Stimulated activated naive CD4-positive, alpha-beta T cell (primary cell): ENCODE measurements around the gene MTHFD1L.
"Not testable (repeated sequence)": the region's sequence is repeated elsewhere in the genome, so short reads cannot be mapped to it uniquely, and the experiment has no call there.

ENCODE experiments used
- DNase-seq, 6 experiments: peaks; one replicate each; lab custom pipeline; 2025; lab: John Stamatoyannopoulos, UW

Gene MTHFD1L

DNA sequence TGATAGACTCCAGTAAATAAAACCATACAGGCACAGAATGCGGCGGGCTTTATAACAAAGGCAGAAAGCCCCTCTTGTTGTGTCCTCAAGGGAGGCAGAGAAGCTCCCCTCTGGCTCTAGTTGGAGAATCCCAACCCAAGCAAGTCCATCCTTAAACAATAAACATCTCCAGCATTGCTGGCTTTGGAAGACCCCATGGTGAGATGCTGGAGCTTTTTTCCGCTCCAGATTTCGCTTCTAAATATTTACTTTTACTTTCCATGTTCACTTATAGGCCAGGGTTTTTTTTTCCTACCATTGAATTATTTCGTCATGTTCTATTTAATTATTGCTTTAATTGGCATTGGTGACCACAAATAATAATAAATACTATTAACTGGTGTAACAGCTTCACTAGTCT, 176.2 kb downstream of the MTHFD1L start:
- no peak for DNase-seq

DNA sequence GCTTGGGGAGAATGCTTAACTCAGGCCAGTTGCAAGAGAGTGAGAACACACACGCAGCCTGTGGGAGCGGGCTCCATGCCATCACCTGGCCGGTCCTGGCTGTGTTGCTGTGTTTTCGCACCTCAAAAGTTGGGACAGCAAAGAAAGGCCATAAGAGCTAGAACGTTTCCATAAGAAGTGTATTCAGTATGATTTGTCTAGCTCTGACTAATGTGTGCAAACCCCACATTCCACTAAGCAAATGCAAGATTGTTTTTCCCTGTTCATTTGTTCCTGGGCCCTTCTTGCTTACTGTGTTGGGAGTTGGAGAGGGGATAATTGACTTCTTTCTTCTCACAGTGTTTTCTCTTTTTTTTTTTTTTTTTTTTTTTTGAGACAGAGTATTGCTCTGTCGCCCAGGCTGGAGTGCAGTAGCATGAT, 177.4 kb downstream of the MTHFD1L start:
- not testable (repeated sequence) for DNase-seq

DNA sequence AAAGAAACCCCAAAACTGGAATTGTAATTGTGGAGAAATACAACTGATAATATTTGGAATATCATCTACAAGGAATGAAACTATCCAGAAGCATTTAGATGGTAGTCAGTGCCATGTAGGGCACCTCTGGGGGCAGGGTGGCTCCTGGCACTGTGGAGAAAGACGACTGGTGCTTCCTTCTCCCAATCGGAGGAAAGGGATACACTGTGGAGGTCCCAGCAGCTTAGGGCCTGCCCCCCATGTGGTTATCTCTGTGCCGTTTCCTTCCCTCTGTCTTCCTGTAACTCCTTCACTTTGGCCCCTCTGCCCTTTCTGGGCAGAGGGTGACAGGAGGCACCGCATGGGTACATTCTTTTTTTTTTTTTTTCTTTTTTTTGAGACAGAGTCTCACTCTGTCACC, 178.4 kb downstream of the MTHFD1L start:
- DNase-seq = no peak

DNA sequence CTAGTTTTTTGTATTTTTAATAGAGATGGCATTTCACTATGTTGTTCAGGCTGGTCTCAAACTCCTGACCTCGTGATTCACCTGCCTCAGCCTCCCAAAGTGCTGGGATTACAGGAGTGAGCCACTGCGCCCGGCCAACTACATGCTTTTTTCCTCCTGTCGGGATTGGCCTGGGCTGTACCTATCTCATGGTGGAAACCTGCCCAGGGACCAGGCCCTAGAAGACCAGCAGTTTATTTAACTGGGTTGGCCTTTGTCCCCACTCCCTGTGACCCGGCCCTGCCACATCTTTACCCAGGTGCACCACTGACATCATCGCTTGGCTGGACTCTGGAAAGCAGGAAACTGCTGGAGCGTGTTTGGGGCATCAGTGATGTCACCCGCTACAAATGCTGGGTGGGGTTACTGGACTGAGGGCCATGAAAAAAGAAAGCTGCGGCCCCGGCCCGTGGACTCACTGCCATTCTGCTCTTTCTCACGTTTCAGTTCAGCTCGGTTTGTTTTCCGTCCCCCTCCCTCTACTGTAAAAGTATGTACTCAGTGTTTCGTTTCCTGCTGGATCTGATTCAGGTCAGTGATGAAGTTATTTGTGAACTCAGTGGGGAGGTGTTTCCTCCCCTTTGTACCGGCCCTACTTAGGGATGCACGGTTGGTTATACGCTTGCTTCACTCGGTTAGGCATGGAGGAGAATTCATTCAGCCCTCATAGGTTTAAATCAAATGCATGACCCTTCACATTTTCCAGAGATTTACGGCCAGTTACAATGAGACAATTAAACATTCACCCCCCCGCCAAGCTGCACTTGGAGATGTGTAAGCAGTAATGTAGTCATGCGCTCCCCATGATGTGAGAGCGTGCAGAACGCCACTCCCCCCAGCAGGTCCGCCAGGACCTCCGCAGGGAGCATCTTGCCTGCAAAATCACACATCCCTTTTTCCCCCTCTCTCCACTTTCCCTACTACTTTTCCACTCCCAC, 179.3 kb downstream of the MTHFD1L start:
- DNase-seq = no peak

DNA sequence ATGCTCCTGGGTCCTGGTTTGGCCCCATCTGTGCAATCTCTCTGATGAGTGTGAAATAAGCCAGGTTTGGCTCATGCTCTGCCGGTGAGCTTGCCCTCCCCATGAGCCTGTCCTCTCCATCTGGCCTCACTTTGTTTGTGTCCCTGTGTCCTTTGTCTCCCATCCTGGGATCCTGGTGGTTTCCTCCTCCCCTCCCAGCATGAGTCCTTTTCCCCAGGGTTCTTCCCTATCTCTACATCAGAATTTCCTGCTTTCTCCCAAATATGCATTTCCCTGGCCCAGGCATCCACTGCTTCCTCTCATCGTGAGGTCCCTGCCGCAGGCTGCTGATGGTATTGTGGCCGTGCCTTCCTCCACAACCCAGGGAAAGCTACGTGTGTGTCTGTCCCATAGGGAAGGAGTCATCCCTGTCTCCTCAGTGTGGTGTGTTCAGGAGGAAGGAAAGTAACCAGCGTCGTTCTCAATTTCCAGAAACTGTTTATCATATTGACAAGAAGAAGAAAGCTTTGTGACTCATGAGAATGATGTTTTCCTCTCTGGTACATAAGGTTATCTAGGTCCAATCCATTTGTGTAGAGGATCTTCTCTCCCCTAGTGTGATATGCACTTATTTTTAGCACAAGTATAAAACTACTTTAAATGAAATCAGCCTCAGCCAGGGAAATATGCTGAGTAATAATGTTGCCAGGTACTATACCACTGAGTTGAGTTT, 180.2 kb downstream of the MTHFD1L start:
- DNase-seq = not testable (repeated sequence)

DNA sequence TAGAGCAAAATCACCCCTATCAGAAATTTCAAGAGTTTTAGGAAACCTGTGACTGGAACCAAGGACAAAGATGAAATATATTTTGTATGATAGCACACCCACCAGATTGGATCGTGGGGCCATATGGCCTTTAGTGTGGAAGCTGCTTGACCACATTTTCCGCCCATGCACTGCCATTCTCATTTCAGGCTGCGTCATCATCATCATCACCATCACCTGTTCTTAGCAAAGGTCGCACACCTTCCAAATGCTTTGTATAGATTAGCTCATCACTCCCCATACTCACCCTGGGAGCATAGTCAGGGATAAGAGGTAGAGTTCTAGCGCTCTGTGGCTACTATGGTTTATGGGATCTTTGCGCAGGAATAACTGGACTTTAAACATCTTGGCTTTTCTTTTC, 185.7 kb downstream of the MTHFD1L start:
- no peak for DNase-seq

DNA sequence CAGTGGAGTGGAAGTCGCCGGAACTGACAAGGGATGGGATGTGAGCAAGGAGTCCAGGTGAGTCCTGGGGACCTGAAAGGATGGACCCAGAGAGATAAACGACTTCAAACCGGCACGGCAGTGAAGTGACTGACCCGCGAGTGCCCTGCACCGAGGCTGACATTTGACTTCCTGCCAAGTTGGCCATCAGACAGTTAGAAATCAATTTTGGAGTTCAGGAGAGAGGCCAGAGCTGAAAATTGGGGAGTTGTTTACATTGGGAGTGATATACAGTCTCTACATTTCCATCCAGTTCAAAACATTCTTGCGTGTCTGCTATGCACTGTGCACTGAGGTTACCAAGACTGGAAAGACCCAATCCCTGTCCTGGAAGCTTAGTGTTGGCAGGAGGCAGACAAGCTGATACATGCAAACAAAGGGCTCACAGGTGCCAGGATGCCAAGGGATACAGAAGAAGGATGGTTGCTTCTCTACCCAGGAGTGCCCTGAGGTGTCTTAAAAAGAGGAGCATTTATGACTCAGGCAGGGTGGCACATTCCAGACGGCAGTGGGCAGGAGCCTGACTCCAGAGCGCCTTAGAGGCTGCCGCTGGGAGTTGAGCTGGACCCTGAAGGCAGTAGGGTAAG, 186.6 kb downstream of the MTHFD1L start:
- no peak for DNase-seq

DNA sequence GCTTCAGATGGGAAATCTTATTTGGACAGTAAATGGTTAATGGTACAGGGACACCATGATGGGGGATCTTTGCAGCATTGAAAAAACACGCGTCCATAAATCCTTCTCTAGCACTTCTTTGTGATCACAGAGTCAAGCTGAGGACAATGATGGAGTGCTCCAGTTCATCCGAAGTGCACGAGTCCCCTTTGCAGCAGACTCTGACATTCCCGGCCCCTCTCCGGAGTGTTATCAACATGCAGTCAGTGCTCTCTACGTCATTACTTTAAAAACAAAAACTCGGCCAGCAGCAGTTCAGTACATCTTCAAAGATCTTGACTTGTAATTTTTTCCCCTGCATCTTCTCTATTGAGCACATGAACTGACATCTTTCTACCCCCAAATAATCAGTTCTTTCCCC, 188.8 kb downstream of the MTHFD1L start:
- no peak for DNase-seq

DNA sequence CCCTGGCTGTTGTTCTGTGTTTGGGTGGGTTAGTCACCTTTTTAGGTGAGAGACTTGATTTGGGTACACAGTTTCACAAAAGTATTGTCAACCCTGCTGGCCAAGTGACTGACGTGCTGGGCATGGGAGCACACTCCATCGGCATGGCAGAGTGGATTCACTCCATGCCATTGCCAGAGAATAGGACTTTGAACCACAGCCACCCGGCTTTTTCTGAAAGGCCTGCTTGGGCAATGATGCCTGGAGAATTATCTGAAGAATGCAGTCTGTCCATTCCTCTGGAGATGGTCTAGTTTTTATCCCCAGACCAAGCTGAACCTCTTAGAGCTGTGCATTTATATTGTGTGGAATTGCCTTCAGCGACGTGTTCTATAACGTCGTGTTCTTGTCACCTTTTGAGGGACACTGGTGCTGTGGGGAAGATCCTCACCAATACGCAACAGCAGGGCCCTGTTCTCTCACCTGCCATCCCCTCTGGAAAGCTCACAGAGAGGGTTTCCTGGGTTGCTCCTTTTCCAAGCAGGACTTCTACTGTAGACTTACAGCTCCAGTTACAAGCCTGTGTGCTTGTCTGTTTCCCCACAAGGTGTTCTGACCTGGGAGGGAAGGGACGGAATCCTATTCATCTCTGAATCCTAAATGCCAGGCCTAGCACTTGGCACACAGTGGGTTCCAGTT, 190.9 kb downstream of the MTHFD1L start:
- no peak for DNase-seq

DNA sequence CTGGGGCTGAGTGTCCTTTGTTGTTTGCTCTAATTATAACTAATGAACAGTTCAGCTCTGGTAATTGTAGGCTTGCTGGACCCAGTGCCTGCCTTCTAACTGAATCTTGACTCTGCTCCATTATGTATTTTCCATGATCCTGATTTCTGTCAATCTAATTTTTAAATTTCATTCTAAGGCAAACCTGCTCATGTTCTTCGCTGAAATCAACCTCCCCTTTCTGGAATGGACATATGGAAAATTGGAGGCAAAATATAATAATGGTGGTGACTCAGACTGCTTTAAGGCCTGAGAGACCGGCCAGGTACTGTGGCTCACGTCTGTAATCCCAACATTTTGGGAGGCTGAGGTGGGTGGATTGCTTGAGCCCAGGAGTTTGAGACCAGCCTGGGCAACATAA, 191.6 kb downstream of the MTHFD1L start:
- no peak for DNase-seq

DNA sequence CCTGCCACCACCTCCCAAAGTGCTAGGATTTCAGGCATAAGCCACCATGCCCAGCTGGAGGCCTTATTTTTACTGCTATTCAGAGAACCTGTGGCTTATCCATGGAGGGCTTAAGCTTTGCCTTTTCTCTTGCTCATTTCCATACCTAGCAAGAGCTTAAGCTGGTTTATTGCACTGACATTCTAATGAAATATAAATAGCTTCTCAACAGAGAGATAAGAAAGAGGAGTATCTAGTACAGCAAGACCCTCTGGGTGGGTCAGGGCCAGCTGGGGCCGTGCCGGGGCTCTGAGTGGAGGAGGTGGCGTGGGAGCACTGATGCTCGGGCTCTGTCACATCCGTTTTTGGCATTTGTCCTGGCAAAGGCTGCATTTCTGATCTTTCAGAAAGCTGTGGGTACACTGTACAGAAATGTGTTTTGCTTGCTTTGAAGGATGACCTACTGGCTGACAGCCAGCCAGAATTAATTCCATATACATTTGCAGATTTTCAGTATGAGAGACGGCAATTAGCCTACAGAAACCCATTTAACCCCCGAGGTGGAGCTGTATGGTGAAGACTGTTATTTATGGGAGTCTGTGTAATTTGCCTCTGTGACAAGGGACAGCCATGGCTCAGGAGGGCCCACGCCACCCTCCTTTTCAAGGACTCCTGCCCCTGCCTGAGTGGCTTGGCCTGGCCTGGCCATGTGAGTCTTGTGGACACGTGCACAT, 192.7 kb downstream of the MTHFD1L start:
- DNase-seq = no peak

DNA sequence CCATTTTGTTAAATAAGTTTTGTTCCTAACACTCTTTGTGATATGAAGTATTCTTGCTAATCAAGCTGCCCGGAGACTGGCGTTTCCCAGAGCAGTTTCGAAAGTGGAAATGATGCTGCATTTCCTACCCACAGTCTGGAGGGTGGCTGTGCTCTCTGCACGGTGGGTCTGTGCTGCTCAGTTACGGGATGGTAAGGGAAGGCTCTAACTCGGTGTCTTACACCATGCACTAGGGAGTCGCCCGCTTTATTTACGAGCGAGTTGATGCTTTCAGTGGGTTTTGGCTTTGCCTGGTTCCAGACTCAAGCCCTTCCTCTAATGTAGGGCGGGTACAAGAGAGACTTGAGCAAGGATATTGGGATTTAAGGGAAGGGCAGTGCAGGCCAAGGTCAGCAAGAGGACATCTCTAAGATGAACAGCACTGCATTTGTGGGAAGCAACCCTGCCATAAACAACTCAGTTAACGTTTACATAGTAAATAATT, 194.2 kb downstream of the MTHFD1L start:
- no peak for DNase-seq

DNA sequence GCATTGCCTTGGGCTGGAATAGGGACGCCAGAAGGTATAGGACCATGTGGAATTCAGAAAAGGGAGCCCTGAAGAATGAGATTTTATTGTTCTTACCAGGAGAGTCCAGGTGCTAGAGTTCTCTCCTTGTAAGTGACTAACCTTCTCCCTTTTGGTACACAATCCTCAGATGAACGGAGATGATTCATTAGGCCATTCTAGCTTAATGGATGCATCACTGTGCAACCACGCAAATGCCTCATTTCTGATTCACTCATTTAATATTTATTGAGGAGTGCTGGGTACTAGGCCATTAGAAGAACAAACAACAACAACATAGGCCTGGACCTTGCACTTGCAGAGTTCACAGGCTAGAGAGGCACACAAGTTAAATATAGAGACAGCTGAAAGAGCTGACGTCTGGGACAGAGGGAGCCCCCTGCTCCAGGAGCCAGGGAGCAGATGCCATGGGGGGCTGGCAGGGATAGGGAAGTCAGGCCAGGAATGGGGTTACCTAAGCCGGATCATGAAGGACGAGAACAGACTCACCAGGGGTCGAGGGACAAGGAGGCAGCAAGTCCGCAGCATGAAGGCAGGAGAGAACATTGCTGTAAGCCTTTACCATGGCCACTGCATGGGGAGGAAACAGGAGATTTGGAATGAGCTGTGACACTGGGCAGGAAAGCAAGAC, 194.7 kb downstream of the MTHFD1L start:
- DNase-seq = no peak

DNA sequence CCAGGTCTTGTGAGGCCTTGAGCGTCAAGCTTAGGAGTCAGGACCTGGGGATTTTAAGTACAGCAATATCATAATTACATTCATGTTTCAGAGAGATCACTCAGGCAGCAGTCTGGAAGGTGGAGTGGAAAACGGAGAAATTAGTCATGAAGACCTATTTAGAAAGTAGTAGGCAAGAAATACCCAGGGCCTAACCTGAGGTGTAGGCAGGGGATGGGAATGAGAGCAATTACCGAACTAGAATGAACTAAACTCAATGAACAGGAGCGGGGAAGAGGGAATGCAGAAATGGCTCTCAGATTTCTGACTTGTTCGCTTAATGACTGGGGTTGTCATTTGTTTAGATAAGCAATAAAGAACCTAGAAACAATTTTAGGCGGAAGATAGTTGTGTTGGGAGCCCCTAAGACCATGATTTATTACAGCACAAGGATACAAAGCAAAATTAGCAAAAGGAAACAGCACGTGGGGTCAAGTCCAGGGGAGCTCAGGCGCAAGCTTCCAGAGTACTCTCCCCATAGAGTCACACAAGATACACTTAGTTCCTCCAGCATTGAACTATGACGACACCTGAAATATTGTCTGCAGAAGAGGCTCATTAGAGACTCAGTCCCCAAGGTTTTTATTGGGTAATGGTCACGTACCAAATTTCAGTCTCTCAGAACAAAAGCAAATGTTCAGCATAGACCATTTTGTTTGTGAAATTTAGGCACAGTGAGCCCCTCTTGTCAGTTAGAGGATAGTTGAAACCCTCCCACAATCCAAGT, 195.4 kb downstream of the MTHFD1L start:
- no peak for DNase-seq

DNA sequence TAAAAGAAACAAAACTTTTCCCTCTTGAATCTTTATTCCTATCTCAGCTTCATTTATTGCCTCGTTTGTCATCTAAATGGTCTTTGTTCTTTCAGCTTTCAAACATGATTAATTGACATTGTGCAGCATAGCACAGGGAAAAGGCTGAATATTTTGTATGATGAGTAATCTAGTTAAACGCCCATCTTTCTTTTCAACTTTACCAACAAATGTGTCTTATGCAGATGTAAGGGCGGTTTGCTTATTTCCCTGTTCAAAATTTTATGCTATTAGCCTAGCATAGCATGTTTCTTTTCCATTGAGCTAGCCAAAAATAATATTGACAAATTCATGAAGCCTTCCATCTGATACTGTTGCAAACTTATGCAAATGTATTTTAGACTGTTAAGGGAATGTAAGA, 197.8 kb downstream of the MTHFD1L start:
- no peak for DNase-seq

DNA sequence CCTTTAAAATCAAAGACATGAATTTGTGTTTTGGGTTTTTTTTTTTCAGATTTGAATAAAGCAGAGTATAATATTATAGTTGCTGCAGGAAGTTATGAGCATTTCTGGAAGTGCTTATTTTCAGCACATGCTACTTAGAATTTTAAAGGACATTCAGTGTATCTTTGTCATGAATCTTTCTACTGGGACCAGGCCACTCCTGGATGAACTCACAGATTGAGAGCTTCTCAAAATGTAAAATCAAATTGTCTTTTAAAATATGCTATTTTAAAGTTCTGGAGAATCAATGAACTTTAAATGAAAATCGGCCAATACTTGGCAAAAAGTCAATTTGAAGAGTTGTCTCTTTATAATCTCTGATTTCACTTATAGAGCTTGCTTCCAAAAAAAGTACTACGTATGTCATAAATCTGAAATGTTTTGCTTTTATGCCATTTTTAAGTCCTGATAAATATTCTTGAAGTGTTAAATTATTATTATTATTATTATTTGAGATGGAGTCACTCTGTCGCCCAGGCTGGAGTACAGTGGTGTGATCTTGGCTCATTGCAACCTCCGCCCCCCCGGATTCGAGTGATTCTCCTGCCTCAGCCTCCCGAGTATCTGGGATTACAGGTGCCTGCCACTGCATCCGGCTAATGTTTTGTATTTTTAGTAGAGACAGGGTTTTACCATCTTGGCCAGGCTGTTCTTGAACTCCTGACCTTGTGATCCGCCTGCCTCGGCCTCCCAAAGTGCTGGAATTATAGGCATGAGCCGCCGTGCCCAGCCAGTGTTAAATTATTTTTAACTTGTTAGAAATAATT, 198.5 kb downstream of the MTHFD1L start:
- DNase-seq = no peak

DNA sequence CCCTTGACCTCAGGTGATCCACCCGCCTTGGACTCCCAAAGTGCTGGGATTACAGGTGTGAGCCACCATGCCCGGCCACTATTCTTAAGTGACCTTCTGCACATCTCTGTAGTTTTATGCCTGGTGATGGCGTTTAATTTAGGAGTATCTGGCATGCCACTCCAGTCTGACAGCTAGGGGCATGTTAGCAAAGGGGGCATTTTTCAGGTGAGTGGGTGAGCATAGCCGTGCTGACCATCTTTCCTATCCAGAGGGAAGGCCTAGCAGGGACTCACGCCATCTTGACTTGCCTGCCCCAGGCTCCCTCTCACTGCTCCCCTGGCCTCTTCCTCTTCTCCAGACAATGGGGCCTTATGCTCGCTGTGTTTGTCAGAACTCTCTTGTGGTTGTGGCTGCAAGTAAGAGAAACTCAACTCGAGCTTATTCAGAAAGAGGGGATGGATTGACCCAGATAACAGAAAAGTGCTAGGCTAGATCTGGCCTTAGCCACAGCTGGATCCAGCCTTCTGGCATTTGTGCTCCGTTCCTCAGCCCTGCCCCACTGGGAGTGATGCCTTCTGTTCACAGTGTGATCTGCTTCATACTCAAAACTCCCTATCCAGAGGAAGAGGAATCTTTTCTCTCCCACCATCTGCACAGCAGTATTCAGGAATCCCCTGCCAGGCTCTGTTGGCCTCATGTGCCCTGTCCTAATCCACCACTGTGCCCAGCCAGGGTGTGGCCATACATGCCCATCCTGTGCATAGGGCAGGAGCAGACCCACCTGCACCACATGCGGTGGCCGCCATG, 199.7 kb downstream of the MTHFD1L start:
- no peak for DNase-seq
